ENCODE results near the gene RGS19.

DNA sequence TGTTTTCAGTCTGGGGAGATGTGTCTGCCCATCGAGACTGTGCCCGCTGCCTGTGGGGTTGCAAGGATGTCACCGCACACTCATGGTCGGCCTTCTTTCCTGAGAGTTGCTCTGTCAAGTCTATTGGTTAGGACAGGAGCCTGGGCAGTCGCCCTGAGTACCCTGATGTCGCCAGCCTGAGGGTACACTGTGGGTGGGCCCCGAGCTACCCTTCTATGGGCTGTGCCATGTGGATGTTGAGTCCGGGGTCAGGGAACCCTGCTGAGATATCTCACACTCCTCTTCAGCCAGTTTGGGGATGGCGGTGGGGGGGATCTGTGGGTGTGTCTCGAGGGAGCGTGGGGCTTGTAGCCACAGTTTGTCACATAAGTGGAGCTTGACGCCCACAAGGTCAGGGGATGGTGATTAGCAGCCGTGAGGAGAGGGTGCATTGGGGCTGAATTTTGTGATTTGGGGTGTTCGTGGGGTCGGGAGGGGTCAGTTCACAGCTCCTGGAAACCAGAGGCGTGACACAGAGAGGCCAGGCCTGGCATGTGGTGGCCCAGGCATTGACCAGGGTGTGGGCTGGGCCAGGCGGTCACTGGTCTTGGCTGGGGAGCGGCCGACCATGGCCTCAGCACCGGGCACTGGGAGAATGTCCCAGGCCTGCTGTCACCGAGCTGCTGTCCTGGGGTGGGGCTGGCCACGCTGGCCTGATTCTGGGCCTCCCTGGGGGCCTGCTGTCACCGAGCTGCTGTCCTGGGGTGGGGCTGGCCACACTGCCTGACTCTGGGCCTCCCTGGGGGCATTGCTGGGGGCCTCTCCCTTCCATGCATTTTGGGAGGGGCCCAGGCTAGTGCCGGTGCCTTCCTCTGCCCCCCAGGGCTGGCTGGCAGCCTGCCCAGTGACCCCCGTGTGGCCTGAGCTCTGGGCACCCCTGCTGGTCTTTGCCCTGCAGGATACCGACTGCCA is 29.7 kb upstream of the RGS19 start:
- TF ChIP-seq RFX5 (IDR thresholded peaks at IDR 0.05; ENCODE audit: low read length) (no peak), SIN3A (IDR thresholded peaks at IDR 0.05; ENCODE audit: borderline replicate concordance, low read depth, low read length) (no peak), YY1 (IDR thresholded peaks at IDR 0.05; ENCODE audit: low read depth) (no peak), POLR2AphosphoS5 (IDR thresholded peaks at IDR 0.05; ENCODE audit: low read depth, low read length) (no peak)
- TF ChIP-seq, protein P1, sequence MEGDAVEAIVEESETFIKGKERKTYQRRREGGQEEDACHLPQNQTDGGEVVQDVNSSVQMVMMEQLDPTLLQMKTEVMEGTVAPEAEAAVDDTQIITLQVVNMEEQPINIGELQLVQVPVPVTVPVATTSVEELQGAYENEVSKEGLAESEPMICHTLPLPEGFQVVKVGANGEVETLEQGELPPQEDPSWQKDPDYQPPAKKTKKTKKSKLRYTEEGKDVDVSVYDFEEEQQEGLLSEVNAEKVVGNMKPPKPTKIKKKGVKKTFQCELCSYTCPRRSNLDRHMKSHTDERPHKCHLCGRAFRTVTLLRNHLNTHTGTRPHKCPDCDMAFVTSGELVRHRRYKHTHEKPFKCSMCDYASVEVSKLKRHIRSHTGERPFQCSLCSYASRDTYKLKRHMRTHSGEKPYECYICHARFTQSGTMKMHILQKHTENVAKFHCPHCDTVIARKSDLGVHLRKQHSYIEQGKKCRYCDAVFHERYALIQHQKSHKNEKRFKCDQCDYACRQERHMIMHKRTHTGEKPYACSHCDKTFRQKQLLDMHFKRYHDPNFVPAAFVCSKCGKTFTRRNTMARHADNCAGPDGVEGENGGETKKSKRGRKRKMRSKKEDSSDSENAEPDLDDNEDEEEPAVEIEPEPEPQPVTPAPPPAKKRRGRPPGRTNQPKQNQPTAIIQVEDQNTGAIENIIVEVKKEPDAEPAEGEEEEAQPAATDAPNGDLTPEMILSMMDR (IDR thresholded peaks at IDR 0.05): no peak

Data from SK-N-SH (cell line).